SK-N-MC (cell line): ENCODE measurements around the gene NEGR1.

ENCODE experiments used
- DNase-seq: peaks from one replicate; pipeline ENCODE4 v3.0.0-alpha.2; 2011; ENCODE audit warnings: low read depth, low spot score
- H3K27ac ChIP-seq: fragments of 200-600 bp; sonication (generic); 2 replicates; pipeline ENCODE4 v1.5.1; 2016; ENCODE audit warnings: mixed run types
- H3K36me3 ChIP-seq: fragments of 200-600 bp; sonication (generic); 2 replicates; pipeline ENCODE4 v1.6.1; 2017; ENCODE audit warnings: antibody characterized with exemption, low read length, mixed read lengths; ENCODE audit not compliant: insufficient read depth
- H3K4me3 ChIP-seq: fragments of 200-600 bp; sonication (generic); 2 replicates; pipeline ENCODE4 v1.5.1; 2016
- H3K9ac ChIP-seq: fragments of 200-600 bp; sonication (generic); 2 replicates; pipeline ENCODE4 v1.8.0; 2017; ENCODE audit warnings: mixed run types, mixed read lengths; ENCODE audit not compliant: insufficient read length
- H3K9me3 ChIP-seq: fragments of 200-600 bp; sonication (generic); 2 replicates; pipeline ENCODE4 v1.6.1; 2017; ENCODE audit warnings: low read depth, mild to moderate bottlenecking, antibody characterized with exemption, low read length, moderate library complexity, mixed read lengths
- EZH2 ChIP-seq: fragments of 200-600 bp; sonication (generic); IDR thresholded peaks from one replicate; pipeline ENCODE4 v1.6.1; 2017; ENCODE audit warnings: antibody characterized with exemption
- FOXP2 ChIP-seq: optimal IDR thresholded peaks from 2 replicates; pipeline ENCODE3; 2011; ENCODE audit warnings: mild to moderate bottlenecking, moderate library complexity; ENCODE audit not compliant: insufficient read depth; ENCODE audit errors: extremely low read length, control extremely low read depth
- POLR2AphosphoS5 ChIP-seq: IDR thresholded peaks from 2 replicates; pipeline ENCODE4 v1.6.1; 2012; ENCODE audit warnings: mild to moderate bottlenecking, low read depth, low read length, borderline replicate concordance

Gene NEGR1

GRCh38 chr1:71640998-71641397 is 641.3 kb downstream of the NEGR1 start:
- no peaks in the 10 kb centered on the region for H3K36me3 ChIP-seq
- no peak overlapping the region for H3K4me3 ChIP-seq
- no peak for DNase-seq
- no peaks in the 10 kb centered on the region for H3K9me3 ChIP-seq
- no peak overlapping the region for H3K9ac ChIP-seq
- TF ChIP-seq FOXP2 (no peak), EZH2 (no peak), POLR2AphosphoS5 (no peak)
- H3K27ac ChIP-seq = no peak overlapping the region

GRCh38 chr1:71640116-71640515 is 642.2 kb downstream of the NEGR1 start:
- Histone ChIP-seq H3K9ac (no peak overlapping the region), H3K4me3 (no peak overlapping the region), H3K9me3 (no peaks in the 10 kb centered on the region), H3K36me3 (no peaks in the 10 kb centered on the region), H3K27ac (no peak overlapping the region)
- TF ChIP-seq FOXP2 = no peak
- TF ChIP-seq POLR2AphosphoS5 = no peak
- no peak for TF ChIP-seq EZH2
- no peak for DNase-seq

DNA sequence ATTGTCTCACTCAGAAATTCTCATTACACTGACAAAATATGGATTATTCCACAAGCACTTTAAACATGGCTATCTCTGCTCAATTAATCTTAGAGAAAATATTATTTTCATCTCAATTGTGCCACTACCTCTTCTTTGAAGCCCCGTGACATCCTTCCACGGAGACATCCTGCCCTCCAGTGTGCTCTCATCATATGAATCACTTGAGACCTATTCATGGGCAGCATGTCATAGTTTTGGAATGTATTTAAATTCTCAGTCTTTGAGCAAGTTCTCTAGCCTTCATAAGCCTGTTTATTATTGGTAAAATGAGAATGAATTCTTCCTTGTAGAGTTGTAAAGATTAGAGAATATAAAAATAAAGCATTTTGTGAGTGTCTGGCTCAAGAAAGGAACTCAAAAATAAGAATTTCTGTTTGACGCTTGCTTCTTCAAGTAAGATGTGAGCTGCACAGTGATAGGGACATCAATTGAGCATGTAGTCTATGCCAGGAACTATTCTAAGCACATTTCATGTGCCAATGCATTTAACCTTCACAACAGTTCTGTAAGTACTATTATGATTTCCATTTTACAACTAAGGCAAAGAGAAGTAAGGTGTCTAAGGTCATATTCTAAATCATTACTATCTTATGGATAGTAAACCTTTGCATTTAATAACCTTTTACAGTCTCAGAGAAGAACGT is 644.1 kb downstream of the NEGR1 start:
- DNase-seq = no peak
- no peaks in the 10 kb centered on the region for H3K36me3 ChIP-seq
- H3K4me3 ChIP-seq = no peak overlapping the region
- H3K9ac ChIP-seq = no peak overlapping the region
- no peak overlapping the region for H3K27ac ChIP-seq
- no peaks in the 10 kb centered on the region for H3K9me3 ChIP-seq
- TF ChIP-seq POLR2AphosphoS5 = no peak
- TF ChIP-seq EZH2 = no peak
- TF ChIP-seq FOXP2 = no peak

DNA sequence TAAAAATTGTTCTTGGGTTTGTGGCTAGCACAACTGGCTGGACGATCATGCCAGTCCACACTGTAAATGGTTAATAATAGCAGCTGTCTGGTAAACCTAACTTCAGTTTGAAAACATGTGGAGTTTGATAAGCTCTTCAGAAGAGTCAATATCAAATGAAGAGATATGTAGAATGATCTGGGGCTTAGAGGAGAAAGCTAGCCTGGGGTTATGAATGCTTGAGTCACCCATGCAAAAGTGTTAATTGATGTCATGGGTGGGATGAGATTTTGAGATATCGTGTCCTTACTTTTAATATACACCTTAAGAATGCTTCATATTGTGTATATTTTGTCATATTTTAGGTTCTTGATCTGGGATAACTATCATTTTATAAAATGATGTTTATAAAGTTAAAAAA is 646.8 kb downstream of the NEGR1 start:
- Histone ChIP-seq H3K36me3 (no peaks in the 10 kb centered on the region), H3K4me3 (no peak overlapping the region), H3K27ac (no peak overlapping the region), H3K9ac (no peak overlapping the region), H3K9me3 (no peaks in the 10 kb centered on the region)
- TF ChIP-seq FOXP2 (no peak), EZH2 (no peak), POLR2AphosphoS5 (no peak)
- DNase-seq = no peak

DNA sequence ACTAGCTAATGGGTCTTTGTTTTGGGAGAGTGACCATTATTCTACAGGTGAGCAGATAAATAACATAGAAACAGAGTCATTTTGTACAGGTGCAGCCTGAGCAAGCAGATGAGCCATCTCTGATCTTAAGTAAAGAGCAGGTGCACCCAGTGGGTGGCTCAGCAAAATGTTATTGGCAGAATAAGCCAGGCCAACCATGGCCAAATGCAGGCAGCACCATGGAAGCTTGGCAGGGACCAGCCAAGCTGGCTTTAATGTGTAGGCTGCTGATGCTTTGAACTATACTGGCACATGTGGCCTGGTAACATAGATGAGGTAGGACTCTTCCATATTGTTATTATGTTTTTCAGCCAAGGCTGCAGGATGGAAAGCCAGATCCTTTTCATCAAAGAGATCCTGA is 648.2 kb downstream of the NEGR1 start:
- no peak overlapping the region for H3K4me3 ChIP-seq
- H3K36me3 ChIP-seq = no peaks in the 10 kb centered on the region

DNA sequence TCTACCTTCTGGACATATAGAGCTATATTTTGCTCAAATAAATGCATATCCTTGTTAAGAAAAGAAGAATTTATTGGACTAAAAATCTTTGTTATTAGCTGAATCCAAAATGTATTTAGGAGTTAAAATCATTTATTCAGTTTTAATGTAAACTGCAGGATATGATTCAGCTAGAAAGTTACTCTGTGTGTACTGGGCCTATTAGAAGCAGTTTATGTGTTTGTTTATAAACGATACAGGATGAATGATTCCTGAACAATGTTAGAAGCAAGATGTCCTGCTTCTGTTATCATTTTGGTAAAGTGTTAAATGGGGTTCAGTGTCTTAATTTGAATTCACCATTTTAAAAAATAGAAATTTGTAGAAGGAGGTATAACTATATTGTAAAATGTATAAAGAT is 652.3 kb downstream of the NEGR1 start:
- Histone ChIP-seq H3K36me3 (no peaks in the 10 kb centered on the region), H3K4me3 (no peak overlapping the region), H3K9me3 (no peaks in the 10 kb centered on the region), H3K27ac (no peak overlapping the region), H3K9ac (no peak overlapping the region)
- TF ChIP-seq POLR2AphosphoS5 = no peak
- DNase-seq = no peak

More for the DNA sequence above, 648.2 kb downstream of the NEGR1 start:
- TF ChIP-seq FOXP2 = no peak
- no peak for TF ChIP-seq POLR2AphosphoS5
- no peak for TF ChIP-seq EZH2
- H3K27ac ChIP-seq = no peak overlapping the region
- H3K9me3 ChIP-seq = no peaks in the 10 kb centered on the region
- no peak overlapping the region for H3K9ac ChIP-seq
- no peak for DNase-seq

- Histone ChIP-seq H3K9ac (no peak overlapping the region), H3K27ac (no peak overlapping the region), H3K4me3 (no peak overlapping the region), H3K36me3 (no peaks in the 10 kb centered on the region), H3K9me3 (no peaks in the 10 kb centered on the region)
- DNase-seq = no peak
- TF ChIP-seq EZH2 (no peak), FOXP2 (no peak), POLR2AphosphoS5 (no peak)
These were observed 657.3 kb downstream of the NEGR1 start for GRCh38 chr1:71625004-71625403.

GRCh38 chr1:71623888-71624287 is 658.5 kb downstream of the NEGR1 start:
- no peak overlapping the region for H3K9ac ChIP-seq
- no peak overlapping the region for H3K27ac ChIP-seq
- no peaks in the 10 kb centered on the region for H3K9me3 ChIP-seq
- no peak overlapping the region for H3K4me3 ChIP-seq
- DNase-seq = no peak
- no peak for TF ChIP-seq EZH2
- no peak for TF ChIP-seq FOXP2
- no peak for TF ChIP-seq POLR2AphosphoS5
- H3K36me3 ChIP-seq = no peaks in the 10 kb centered on the region

DNA sequence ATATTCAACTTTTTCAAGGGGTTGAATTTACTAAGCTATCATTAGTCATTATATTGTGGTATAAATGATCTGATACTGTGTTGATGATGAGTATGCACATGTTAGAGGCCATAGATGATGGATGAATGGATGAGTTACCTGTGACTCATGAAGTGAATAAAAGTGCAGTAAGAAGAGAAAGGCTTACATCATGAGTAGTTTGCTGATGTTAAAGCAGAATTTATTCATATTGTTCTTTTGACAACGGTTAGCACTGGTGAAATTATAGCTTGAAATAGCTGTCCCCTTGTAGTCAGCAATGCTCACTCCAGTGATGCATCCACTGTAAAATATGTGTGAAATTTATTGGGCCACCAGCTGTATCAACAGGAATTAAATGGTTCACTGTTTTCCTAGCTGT is 660.6 kb downstream of the NEGR1 start:
- Histone ChIP-seq H3K9ac (no peak overlapping the region), H3K9me3 (no peaks in the 10 kb centered on the region), H3K27ac (no peak overlapping the region), H3K36me3 (no peaks in the 10 kb centered on the region), H3K4me3 (no peak overlapping the region)
- no peak for DNase-seq
- TF ChIP-seq FOXP2 (no peak), POLR2AphosphoS5 (no peak), EZH2 (no peak)
